ENCODE data around the gene KDM5C. TPM values are rescaled to one million over a fixed set of nuclear protein-coding genes. Genes with fewer than 3 reads are reported as not detected.

The KDM5C gene
- total RNA-seq, 2 donors from 2014 or later: 57.4 to 101 TPM

DNA sequence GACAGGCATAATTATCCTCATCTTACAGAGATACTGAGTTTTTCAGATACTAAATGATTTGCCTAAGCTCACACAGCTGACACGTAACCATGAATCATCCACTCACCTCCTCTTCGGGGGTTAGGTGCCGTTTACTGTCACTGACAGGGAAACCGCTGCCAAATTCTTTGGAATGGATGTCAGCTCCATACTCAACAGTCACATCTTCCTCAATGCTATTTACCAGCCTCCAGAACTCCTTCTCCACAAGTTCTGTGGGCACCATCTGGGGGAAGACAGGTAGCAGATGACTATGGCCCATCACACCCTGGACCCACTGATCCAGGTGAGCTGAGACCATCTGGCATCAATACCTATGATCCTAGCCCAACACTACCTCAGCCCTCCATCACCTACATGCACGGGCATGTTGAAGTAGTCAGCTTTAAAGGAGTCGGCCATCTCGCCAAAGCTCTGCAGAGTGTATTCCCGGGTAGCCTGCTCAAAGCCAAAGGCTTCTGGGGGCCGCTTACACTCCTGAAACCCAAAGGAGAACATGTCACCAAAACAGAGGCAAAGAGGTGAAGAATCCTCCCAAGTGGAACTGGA lies 13.5 kb downstream of the KDM5C start:
- no peak for TF ChIP-seq CTCF (IDR thresholded peaks at IDR 0.05)
- DNase-seq (ENCODE audit: low spot score): no peak
- H3K36me3 ChIP-seq: peaks cover 40% of the 10 kb centered on the region
- no peak overlapping the region for H3K27ac ChIP-seq
- H3K9me3 ChIP-seq: no peaks in the 10 kb centered on the region
- no peak overlapping the region for H3K4me3 ChIP-seq
- no peaks in the 10 kb centered on the region for H3K4me1 ChIP-seq (ENCODE audit: control insufficient read depth in 1 of 2, low read depth in 2 of 2)
- ATAC-seq (ENCODE audit: insufficient number of reproducible peaks, low FRiP score, low read depth): no peak
- H3K27me3 ChIP-seq (replicated peaks; ENCODE audit: insufficient read depth): no peaks in the 10 kb centered on the region

GRCh38 chrX:53196678-53197077 lies 28.3 kb downstream of the KDM5C start:
- Histone ChIP-seq H3K27ac (no peak overlapping the region), H3K4me3 (no peak overlapping the region), H3K36me3 (peaks cover 55% of the 10 kb centered on the region), H3K9me3 (no peaks in the 10 kb centered on the region), H3K4me1 (ENCODE audit: control insufficient read depth in 1 of 2, low read depth in 2 of 2) (no peaks in the 10 kb centered on the region), H3K27me3 (replicated peaks; ENCODE audit: insufficient read depth) (no peaks in the 10 kb centered on the region)
- ATAC-seq (ENCODE audit: insufficient number of reproducible peaks, low FRiP score, low read depth) (no peak), DNase-seq (ENCODE audit: low spot score) (no peak)
- no peak for TF ChIP-seq CTCF (IDR thresholded peaks at IDR 0.05)

GRCh38 chrX:53195401-53195800 lies 29.6 kb downstream of the KDM5C start:
- Histone ChIP-seq H3K27me3 (replicated peaks; ENCODE audit: insufficient read depth) (no peaks in the 10 kb centered on the region), H3K4me1 (ENCODE audit: control insufficient read depth in 1 of 2, low read depth in 2 of 2) (no peaks in the 10 kb centered on the region), H3K36me3 (peaks cover 44% of the 10 kb centered on the region), H3K27ac (no peak overlapping the region), H3K9me3 (no peaks in the 10 kb centered on the region), H3K4me3 (no peak overlapping the region)
- no peak for TF ChIP-seq CTCF (IDR thresholded peaks at IDR 0.05)
- no peak for DNase-seq (ENCODE audit: low spot score)
- no peak for ATAC-seq (ENCODE audit: insufficient number of reproducible peaks, low FRiP score, low read depth)

GRCh38 chrX:53194308-53194707 lies 30.7 kb downstream of the KDM5C start:
- no peaks in the 10 kb centered on the region for H3K27me3 ChIP-seq (replicated peaks; ENCODE audit: insufficient read depth)
- H3K36me3 ChIP-seq: peaks cover 44% of the 10 kb centered on the region
- no peaks in the 10 kb centered on the region for H3K9me3 ChIP-seq
- no peaks in the 10 kb centered on the region for H3K4me1 ChIP-seq (ENCODE audit: control insufficient read depth in 1 of 2, low read depth in 2 of 2)
- ATAC-seq (ENCODE audit: insufficient number of reproducible peaks, low FRiP score, low read depth): no peak
- H3K27ac ChIP-seq: no peak overlapping the region
- no peak for DNase-seq (ENCODE audit: low spot score)
- TF ChIP-seq CTCF (IDR thresholded peaks at IDR 0.05): no peak
- H3K4me3 ChIP-seq: no peak overlapping the region

- peaks cover 34% of the 10 kb centered on the region for H3K36me3 ChIP-seq
- ATAC-seq (ENCODE audit: insufficient number of reproducible peaks, low FRiP score, low read depth): no peak
Observed at GRCh38 chrX:53193093-53193492, 31.9 kb downstream of the KDM5C start.

More at GRCh38 chrX:53193093-53193492, 31.9 kb downstream of the KDM5C start:
- no peak for TF ChIP-seq CTCF (IDR thresholded peaks at IDR 0.05)
- H3K4me1 ChIP-seq (ENCODE audit: control insufficient read depth in 1 of 2, low read depth in 2 of 2): no peaks in the 10 kb centered on the region
- no peak overlapping the region for H3K4me3 ChIP-seq
- H3K27ac ChIP-seq: no peak overlapping the region
- H3K27me3 ChIP-seq (replicated peaks; ENCODE audit: insufficient read depth): no peaks in the 10 kb centered on the region
- H3K9me3 ChIP-seq: no peaks in the 10 kb centered on the region
- no peak for DNase-seq (ENCODE audit: low spot score)

Measured in thoracic aorta (tissue), 2 donors.